Tibial nerve (tissue), 4 donors: ENCODE measurements around the gene TK1. TPM values are rescaled to one million over a fixed set of nuclear protein-coding genes. Genes with fewer than 3 reads are reported as not detected.

Experiments
- DNase-seq, 2 donors: peaks; one replicate each; pipeline ENCODE4 v3.0.0-alpha.2; 2019; ENCODE audit warnings: low spot score in 2 of 2
- H3K27ac ChIP-seq, 4 donors: fragments of 200-600 bp; sonication (generic) in 3 of 4; one replicate each; pipeline ENCODE4 v1.5.1; 2017 to 2019; ENCODE audit warnings: mild to moderate bottlenecking in 1 of 4
- H3K27me3 ChIP-seq, 2 donors: fragments of 200-600 bp; sonication (generic) in 1 of 2; one replicate each; pipeline versions ENCODE4 v1.5.1 to v1.6.0; 2017 to 2019
- H3K36me3 ChIP-seq, 3 donors: fragments of 200-600 bp; sonication (generic); one replicate each; pipeline ENCODE4 v1.5.1; 2018 to 2019
- H3K4me1 ChIP-seq, 4 donors: fragments of 200-600 bp; sonication (generic) in 3 of 4; one replicate each; pipeline ENCODE4 v1.5.1; 2017 to 2019
- H3K4me3 ChIP-seq, 4 donors: fragments of 200-600 bp; sonication (generic) in 3 of 4; one replicate each; pipeline ENCODE4 v1.5.1; 2017 to 2019; ENCODE audit warnings: mild to moderate bottlenecking in 1 of 4, moderate library complexity in 1 of 4
- H3K9me3 ChIP-seq, 4 donors: fragments of 200-600 bp; sonication (generic) in 3 of 4; one replicate each; pipeline ENCODE4 v1.5.1; 2017 to 2019
- CTCF ChIP-seq, 5 experiments: fragments of 200-600 bp in 3 of 5; fragments of 450-650 bp in 2 of 5; sonication (generic) in 3 of 5; IDR thresholded peaks; one replicate each; pipeline ENCODE4 v1.5.1; 2016 to 2019; ENCODE audit warnings: antibody characterized with exemption in 5 of 5, mild to moderate bottlenecking in 3 of 5, moderate library complexity in 2 of 5
- EP300 ChIP-seq, 2 donors: sonication (generic); formaldehyde crosslinking; IDR thresholded peaks; one replicate each; pipeline ENCODE4 v1.6.1; 2017; ENCODE audit warnings: antibody characterized with exemption in 2 of 2, mild to moderate bottlenecking in 1 of 2
- POLR2A ChIP-seq, 2 donors: fragments of 450-650 bp; IDR thresholded peaks; one replicate each; pipeline ENCODE4 v1.6.1; 2017; ENCODE audit warnings: antibody characterized with exemption in 2 of 2, mild to moderate bottlenecking in 2 of 2, moderate library complexity in 2 of 2
- WGBS, 2 donors: methylation state at CpG; one replicate each; pipeline ENCODE4 v1.1.5; 2018; 5-methylcytosine and 5-hydroxymethylcytosine counted together
- total RNA-seq, 4 donors: library from RNA; depleted of rRNA; stranded (reverse); fragments of >200 nt; gene quantifications; one replicate each; pipeline ENCODE4 v1.1.0, GENCODE V29; 2016

The TK1 gene
- total RNA-seq, 4 donors from 2014 or later = 1.0 to 6.6 (median 1.6) TPM

- 64 to 67% methylated on average over 14 of the region's 14 CpGs for whole genome bisulfite sequencing, 2 donors
- no peaks in the 10 kb centered on the region for H3K36me3 ChIP-seq
- no peak overlapping the region for H3K4me3 ChIP-seq
- H3K9me3 ChIP-seq = no peaks in the 10 kb centered on the region
- DNase-seq = no peak
- peaks cover 8 to 65% (median 21%) of the 10 kb centered on the region in 4 donors for H3K4me1 ChIP-seq
- no peaks in the 10 kb centered on the region for H3K27me3 ChIP-seq
- no peak overlapping the region for H3K27ac ChIP-seq
- TF ChIP-seq POLR2A (IDR thresholded peaks at IDR 0.05) = no peak
- no peak for TF ChIP-seq CTCF (IDR thresholded peaks at IDR 0.05)
- no peak for TF ChIP-seq EP300 (IDR thresholded peaks at IDR 0.05)
Observed at GRCh38 chr17:78148286-78149016, 38.4 kb downstream of the TK1 start.

DNA sequence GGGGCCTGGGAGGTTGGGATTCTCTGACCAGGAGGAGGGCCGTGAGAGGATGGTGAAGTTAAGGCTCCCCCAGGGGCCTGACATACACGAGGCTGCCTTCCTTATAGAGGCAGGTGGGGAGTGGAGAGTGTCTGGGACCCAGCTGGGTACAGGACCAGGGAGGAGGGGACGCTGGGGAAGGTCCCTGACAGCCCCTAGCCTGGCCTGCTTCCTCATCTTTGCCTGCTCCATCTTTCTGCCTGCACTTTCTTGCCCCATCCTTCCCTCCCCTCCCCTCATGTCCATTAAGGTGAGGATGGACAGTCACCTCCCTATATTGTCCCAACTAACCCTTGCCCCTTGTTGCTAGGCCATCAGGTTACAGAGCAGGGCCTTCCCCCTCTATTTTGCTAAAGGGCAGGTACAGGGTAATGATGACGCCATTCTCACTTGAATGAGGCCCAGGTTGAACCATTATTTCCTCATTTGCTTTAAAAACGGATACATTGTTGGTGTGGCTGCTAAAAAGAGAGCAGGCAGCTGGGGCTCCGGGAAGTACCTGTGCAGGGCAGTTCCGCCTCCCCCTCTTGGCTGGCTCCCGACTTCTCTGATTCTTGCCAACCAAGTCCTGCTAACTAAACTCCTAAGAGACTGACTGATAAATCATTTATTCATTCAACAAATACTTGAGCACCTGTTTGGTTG is 39.4 kb downstream of the TK1 start:
- no peaks in the 10 kb centered on the region for H3K27me3 ChIP-seq
- peak overlapping the region in 2 of 4 donors; percentile 26 to 46 for H3K27ac ChIP-seq
- no peak for DNase-seq
- H3K4me3 ChIP-seq = no peak overlapping the region
- peaks cover 8 to 73% (median 21%) of the 10 kb centered on the region in 4 donors for H3K4me1 ChIP-seq
- no peaks in the 10 kb centered on the region for H3K9me3 ChIP-seq
- no peaks in the 10 kb centered on the region for H3K36me3 ChIP-seq
- WGBS, 2 donors = 73 to 85% methylated on average over 8 of the region's 8 CpGs
- no peak for TF ChIP-seq EP300 (IDR thresholded peaks at IDR 0.05)
- TF ChIP-seq POLR2A (IDR thresholded peaks at IDR 0.05) = no peak
- TF ChIP-seq CTCF (IDR thresholded peaks at IDR 0.05) = no peak

DNA sequence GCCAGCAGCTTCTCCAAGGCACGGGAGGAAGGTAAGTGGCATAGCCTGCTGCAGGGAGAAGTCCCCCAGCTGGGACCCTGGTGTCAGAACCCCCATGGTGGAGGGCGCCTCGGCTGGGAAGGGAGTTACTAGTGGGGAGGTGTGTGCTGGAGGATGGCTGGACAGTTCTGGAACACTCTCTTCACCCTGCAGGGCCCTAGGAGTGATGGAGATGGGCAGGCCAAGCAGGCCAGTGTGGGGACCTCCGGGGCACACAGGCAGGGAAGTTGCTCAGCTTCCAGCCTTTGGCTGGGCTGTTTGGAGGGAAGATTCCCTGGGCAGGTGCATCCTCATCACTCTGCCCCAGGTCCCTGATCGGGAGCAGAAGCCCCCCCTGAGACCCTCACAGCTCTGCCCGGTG is 40.0 kb downstream of the TK1 start:
- H3K4me1 ChIP-seq = peaks cover 8 to 78% (median 21%) of the 10 kb centered on the region in 4 donors
- WGBS, 2 donors = 79 to 87% methylated on average over 6 of the region's 6 CpGs
- TF ChIP-seq EP300 (IDR thresholded peaks at IDR 0.05) (no peak), POLR2A (IDR thresholded peaks at IDR 0.05) (no peak), CTCF (IDR thresholded peaks at IDR 0.05) (no peak)
- no peaks in the 10 kb centered on the region for H3K36me3 ChIP-seq
- H3K9me3 ChIP-seq = no peaks in the 10 kb centered on the region
- DNase-seq = no peak
- H3K4me3 ChIP-seq = no peak overlapping the region
- H3K27me3 ChIP-seq = no peaks in the 10 kb centered on the region
- H3K27ac ChIP-seq = peak overlapping the region in 2 of 4 donors; percentile 26 to 46

DNA sequence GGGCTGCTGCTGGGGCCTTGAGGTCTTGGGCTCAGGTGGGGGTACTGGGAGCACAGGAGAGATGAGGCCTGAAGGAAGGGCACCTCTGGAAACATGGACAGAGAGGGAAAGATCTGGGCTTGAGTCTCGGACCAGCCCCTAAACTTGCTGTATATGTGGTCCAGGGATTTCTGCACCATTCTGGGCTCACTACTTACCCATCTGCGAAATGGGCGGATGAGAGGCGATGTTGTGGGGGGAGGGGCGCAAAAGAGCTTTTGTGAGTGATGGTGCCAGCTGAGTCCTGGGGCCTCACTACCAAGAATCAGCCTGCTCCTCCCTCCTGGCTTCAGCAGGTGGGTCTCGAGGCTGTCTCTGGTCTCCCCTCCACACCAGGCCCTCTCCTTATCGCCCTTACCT is 40.4 kb downstream of the TK1 start:
- H3K9me3 ChIP-seq = no peaks in the 10 kb centered on the region
- H3K27me3 ChIP-seq = no peaks in the 10 kb centered on the region
- TF ChIP-seq CTCF (IDR thresholded peaks at IDR 0.05) (no peak), POLR2A (IDR thresholded peaks at IDR 0.05) (no peak), EP300 (IDR thresholded peaks at IDR 0.05) (no peak)
- peaks cover 8 to 82% (median 22%) of the 10 kb centered on the region in 4 donors for H3K4me1 ChIP-seq
- 91 to 96% methylated on average over 7 of the region's 7 CpGs for WGBS, 2 donors
- H3K36me3 ChIP-seq = no peaks in the 10 kb centered on the region
- peak overlapping the region in 2 of 4 donors; percentile 67 to 71 for H3K27ac ChIP-seq
- H3K4me3 ChIP-seq = no peak overlapping the region
- no peak for DNase-seq
